Islet of Langerhans (tissue), 1 donor: ENCODE results near the gene R3HDM1.
"Not testable (repeated sequence)": the region's sequence is repeated elsewhere in the genome, so short reads cannot be mapped to it uniquely, and the experiment has no call there.

Experiments used
- FAIRE-seq: peaks from one replicate; lab custom pipeline; 2011; peaks lifted over from hg19 to GRCh38; lab: Jason Lieb, UNC

The R3HDM1 gene

GRCh38 chr2:135531231-135532197 is at the start of gene R3HDM1:
TSS of gene R3HDM1 (plus strand) at chr2:135531484. CDS start at chr2:135604846, 73,362 bp downstream.
- FAIRE-seq: peak; percentile 98

DNA sequence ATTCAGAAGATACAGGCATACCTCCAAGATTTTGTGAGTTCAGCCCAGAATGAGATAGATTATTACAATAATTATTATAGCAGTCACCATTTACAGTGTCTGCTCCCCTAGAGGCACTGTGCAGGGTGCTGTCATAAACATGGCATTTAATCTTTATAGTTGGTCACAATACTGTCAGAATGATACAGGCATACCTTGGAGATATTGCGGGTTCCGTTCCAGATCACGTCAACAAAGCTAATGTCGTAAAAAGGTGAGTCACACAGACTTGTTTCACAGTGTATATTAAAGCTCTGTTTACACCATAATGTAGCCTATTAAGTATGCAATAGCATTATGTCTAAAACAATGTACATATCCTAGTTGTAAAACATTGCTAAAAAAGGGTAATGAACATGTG is 45.8 kb upstream of the R3HDM1 start:
- FAIRE-seq: no peak

DNA sequence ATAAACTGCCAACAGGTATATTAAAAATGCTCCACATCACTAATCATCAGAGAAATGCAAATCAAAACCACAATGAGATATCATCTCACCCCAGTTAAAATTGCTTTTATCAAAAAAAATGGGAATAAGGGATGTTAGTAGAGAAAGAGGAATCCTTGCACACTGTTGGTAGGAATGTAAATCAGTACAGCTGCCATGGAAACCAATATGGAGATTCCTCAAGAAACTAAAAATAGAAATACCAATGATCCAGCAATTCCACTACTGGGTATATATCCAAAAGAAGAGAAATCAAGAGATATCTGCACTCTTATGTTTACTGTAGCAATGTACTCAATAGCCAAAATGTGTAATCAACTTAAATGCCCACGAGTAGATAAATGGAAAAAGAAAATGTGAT is 40.9 kb upstream of the R3HDM1 start:
- no peak for FAIRE-seq

GRCh38 chr2:135494503-135494902 is 36.8 kb upstream of the R3HDM1 start:
- FAIRE-seq: no peak

GRCh38 chr2:135494917-135495316 is 36.4 kb upstream of the R3HDM1 start:
- no peak for FAIRE-seq

- not testable (repeated sequence) for FAIRE-seq
Observed at GRCh38 chr2:135498588-135498987, 32.7 kb upstream of the R3HDM1 start.

DNA sequence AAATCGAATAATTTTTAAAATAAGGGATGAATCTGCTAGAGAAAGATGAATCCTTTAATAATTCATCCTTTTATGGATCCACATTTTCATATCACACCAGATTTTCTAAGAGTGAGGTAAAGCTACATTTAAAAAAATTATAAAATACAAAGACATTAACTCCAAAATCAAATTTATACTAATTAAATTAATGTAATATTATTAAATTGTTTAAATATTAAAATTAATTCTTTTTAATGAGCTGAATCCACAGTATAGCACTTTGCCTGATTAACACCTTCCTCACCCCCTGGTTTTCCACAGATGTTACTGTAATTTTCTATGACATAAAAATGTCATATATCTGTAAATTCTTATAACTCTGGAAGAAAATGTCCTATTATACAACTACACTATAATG is 26.5 kb upstream of the R3HDM1 start:
- no peak for FAIRE-seq

- FAIRE-seq: no peak
Observed at GRCh38 chr2:135510577-135510976, 20.7 kb upstream of the R3HDM1 start.

- FAIRE-seq: no peak
Observed at GRCh38 chr2:135512099-135512498, 19.2 kb upstream of the R3HDM1 start.

GRCh38 chr2:135525786-135526185 is 5.5 kb upstream of the R3HDM1 start:
- FAIRE-seq: no peak

GRCh38 chr2:135528006-135528405 is 3.3 kb upstream of the R3HDM1 start:
- no peak for FAIRE-seq

DNA sequence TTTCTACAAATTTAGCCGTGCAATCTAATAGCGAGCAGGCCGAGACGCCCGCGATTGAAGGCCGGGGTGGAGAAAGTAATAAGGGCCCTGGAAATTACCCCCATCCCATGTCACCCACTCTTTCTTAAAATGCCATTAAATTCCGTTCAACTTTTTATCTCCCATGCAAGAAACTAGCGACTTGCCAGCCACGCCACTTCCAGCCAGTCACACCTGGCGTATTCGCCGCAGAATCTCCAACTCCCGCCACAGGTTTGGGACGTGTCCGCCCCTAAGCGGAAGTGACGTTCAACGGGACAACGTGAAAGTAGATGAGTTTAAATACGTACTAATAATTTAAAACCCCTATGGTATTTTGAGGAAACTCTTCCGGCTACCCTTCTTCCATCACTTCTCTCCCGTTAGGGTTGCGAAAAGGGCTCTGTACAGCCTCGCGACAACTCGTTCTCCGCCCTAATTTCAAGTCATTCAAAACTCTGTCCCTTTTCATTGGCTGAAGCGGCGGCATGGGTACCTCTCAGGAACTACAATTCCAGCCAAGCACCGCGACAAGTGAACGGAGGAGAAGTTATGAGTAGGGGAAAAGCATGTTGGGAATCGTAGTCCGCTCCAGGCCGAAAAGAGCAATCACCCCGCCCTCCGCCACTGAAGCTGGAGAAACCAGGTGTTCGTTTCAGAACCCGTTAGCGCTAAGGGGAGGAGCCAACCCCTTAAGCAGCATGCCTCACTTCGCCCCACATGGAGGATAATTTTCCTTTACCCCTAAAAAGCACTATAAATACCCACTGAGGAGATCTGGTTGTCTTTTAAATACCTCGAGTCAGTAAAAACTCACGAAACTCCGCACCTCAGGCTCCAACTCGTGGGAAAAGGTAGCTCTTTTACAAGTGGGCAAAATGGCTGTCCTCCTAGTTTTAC is 712 bp upstream of the R3HDM1 start, which contains the start of gene ZRANB3:
ZRANB3 (minus strand) TSS at position 906 of the 918 bp plus-strand sequence.
- FAIRE-seq: no peak

- FAIRE-seq: no peak
Observed at GRCh38 chr2:135532581-135532980, 1.3 kb downstream of the R3HDM1 start.

DNA sequence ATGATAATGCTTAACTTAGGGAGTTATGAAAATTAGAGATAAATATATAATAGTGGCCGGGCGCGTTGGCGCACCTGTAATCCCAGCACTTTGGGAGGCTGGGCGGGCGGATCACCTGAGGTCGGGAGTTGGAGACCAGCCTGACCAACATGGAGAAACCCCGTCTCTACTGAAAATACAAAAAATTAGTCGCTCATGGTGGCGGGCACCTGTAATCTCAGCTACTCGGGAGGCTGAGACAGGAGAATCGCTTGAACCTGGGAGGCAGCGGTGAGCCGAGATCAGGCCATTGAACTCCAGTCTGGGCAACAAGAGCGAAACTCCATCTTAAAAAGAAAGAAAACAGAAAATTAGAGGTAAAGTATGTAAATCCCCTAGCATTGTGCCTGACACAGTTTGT is 2.3 kb downstream of the R3HDM1 start:
- FAIRE-seq: not testable (repeated sequence)

GRCh38 chr2:135546436-135546835 is 15.2 kb downstream of the R3HDM1 start:
- FAIRE-seq: no peak

DNA sequence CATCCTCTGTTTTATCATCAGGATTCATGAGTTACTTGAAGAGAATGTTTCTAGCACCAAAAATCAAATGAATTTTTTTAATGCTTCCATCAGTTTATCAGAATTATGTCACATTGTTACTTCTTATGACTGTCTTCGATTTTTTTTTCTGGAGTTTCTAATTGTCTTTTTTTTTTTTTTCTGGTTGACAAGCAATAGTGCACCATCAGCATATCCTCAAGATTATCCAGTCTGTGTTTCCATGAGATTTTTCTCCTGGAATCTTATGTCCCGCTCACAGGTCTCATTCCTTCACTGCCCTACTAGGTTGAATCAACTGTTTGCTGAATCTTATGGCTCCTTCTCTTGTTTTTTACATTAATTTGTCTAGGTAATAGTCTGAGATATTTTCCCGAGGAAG is 16.0 kb downstream of the R3HDM1 start:
- peak; percentile 89 for FAIRE-seq

GRCh38 chr2:135551356-135551755 is 20.1 kb downstream of the R3HDM1 start:
- no peak for FAIRE-seq

DNA sequence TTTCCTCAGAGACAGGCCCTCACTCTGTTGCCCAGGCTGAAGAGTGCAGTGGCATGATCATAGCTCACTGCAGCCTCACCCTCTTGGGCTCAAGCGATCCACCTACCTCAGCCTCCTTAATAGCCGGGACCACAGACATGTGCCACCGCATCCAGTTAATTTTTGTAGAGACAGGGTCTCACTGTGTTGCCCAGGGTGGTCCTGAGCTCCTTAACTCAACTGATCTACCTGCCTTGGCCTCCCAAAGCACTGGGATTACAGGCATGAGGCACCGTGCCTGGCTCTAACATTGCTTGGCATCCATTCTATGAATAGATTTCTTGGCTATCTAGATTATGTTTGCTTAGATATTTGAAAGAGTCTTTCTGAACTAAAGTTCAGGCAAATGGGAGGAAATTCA is 21.6 kb downstream of the R3HDM1 start:
- no peak for FAIRE-seq

DNA sequence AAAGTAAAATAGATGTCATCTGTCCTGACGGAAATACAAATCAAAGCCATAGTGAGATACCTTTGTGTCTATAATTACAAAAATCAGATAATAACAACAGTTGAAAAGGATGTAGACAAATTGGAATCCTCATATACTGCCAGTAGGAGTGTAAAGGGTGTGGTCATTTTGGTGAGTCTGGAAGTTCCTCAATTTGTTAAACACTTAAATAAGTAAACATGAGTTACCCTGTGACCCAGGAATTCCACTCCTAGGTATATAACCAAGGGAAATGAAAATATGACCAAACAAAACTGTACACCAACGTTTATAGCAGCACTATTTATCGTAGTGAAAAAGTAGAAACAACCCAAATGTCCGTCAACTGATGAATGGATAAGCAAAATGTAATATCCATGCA is 24.0 kb downstream of the R3HDM1 start:
- no peak for FAIRE-seq

- no peak for FAIRE-seq
Observed at GRCh38 chr2:135557530-135557929, 26.2 kb downstream of the R3HDM1 start.

GRCh38 chr2:135561925-135562324 is 30.6 kb downstream of the R3HDM1 start:
- FAIRE-seq: no peak

GRCh38 chr2:135563793-135564192 is 32.5 kb downstream of the R3HDM1 start:
- FAIRE-seq: no peak

DNA sequence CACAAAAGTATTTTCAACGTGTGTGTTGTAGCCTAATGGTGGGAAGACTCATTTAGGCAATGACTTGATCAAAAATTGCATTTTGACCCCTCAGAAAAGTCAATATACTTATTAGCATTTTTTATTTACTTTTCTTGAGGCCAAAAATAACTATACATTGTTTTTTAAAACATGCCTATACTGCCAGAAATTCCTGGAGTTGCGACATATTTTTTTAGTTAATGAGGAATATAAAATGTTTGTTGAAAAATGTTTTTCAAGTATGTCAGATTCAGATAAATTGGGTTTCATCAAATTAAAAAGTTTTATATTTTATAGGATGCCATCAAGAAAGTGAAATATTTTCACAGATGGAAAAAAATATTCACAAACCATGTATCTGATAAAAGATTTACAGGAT is 39.6 kb downstream of the R3HDM1 start:
- FAIRE-seq: peak; percentile 21
